Smooth muscle cell (in vitro differentiated cells): ENCODE measurements around the gene FBRSL1. TPM values are rescaled to one million over a fixed set of nuclear protein-coding genes. Genes with fewer than 3 reads are reported as not detected.

Experiments used
- DNase-seq: peaks from one replicate; lab custom pipeline; 2025; ENCODE audit not compliant: unreplicated experiment; lab: John Stamatoyannopoulos, UW
- H2AFZ ChIP-seq: fragments of 200-600 bp; sonication (generic); 2 replicates; pipeline ENCODE4 v1.6.0; 2016; ENCODE audit warnings: antibody characterized with exemption, low read depth, mild to moderate bottlenecking
- H3F3A ChIP-seq: fragments of 200-600 bp; sonication (generic); 2 replicates; pipeline ENCODE4 v1.6.0; 2017; ENCODE audit warnings: antibody characterized with exemption, low read depth
- H3K27ac ChIP-seq: fragments of 200-600 bp; sonication (generic); 2 replicates; pipeline ENCODE4 v1.5.1; 2016; ENCODE audit warnings: low read depth, mild to moderate bottlenecking
- H3K27me3 ChIP-seq: fragments of 200-600 bp; sonication (generic); 2 replicates; pipeline ENCODE4 v1.6.1; 2016; ENCODE audit warnings: low read depth, mild to moderate bottlenecking
- H3K36me3 ChIP-seq: fragments of 200-600 bp; sonication (generic); 2 replicates; pipeline ENCODE4 v1.5.1; 2016; ENCODE audit warnings: low read depth
- H3K4me1 ChIP-seq: fragments of 200-600 bp; sonication (generic); 2 replicates; pipeline ENCODE4 v1.5.1; 2016; ENCODE audit warnings: low read depth
- H3K4me2 ChIP-seq: fragments of 200-600 bp; sonication (generic); 2 replicates; pipeline ENCODE4 v1.6.0; 2016; ENCODE audit warnings: mild to moderate bottlenecking
- H3K4me3 ChIP-seq: fragments of 200-600 bp; sonication (generic); 2 replicates; pipeline ENCODE4 v1.5.1; 2016; ENCODE audit warnings: mild to moderate bottlenecking
- H3K79me2 ChIP-seq: fragments of 200-600 bp; sonication (generic); 2 replicates; pipeline ENCODE4 v1.6.0; 2016; ENCODE audit warnings: low read depth, mild to moderate bottlenecking
- H3K9ac ChIP-seq: fragments of 200-600 bp; sonication (generic); 2 replicates; pipeline ENCODE4 v1.6.0; 2016; ENCODE audit warnings: low read depth
- H3K9me3 ChIP-seq: fragments of 200-600 bp; sonication (generic); replicated peaks from 2 replicates; pipeline ENCODE4 v1.5.1; 2016; ENCODE audit warnings: low read depth
- H4K20me1 ChIP-seq: fragments of 200-600 bp; sonication (generic); 2 replicates; pipeline ENCODE4 v1.6.0; 2016; ENCODE audit warnings: low read depth
- WGBS: methylation state at CpG from one replicate; pipeline ENCODE4 v1.1.7; 2016; ENCODE audit warnings: low lambda C conversion rate; 5-methylcytosine and 5-hydroxymethylcytosine counted together
- polyA plus RNA-seq: library from polyadenylated mRNA; unstranded; fragments of >200 nt; fragmentation: Nextera tagmentation; extraction: Ambion mirVana; gene quantifications from 2 replicates; pipeline ENCODE4 v1.2.1, GENCODE V29; 2016
- total RNA-seq: library from RNA; depleted of rRNA; stranded (reverse); fragments of >200 nt; gene quantifications from 2 replicates; pipeline ENCODE4 v1.2.3, GENCODE V29; 2014
- TF ChIP-seq, protein P1 (sequence below): fragments of 200-600 bp; sonication (generic); IDR thresholded peaks from 2 replicates; pipeline ENCODE4 v1.5.1; 2017; ENCODE audit warnings: borderline replicate concordance, mild to moderate bottlenecking, antibody characterized with exemption; ENCODE audit not compliant: insufficient read depth, poor library complexity, severe bottlenecking

The FBRSL1 gene
- total and polyA plus RNA-seq, 2 experiments from 2014 or later: 7.9 to 17.6 TPM

GRCh38 chr12:132508491-132508740, 18.5 kb downstream of the FBRSL1 start:
- Histone ChIP-seq H3F3A (no peaks in the 10 kb centered on the region), H3K27me3 (no peaks in the 10 kb centered on the region), H3K4me1 (no peaks in the 10 kb centered on the region), H3K9me3 (no peaks in the 10 kb centered on the region), H2AFZ (no peak overlapping the region), H3K9ac (no peak overlapping the region), H3K79me2 (peaks cover 22% of the 10 kb centered on the region), H4K20me1 (peaks cover 97% of the 10 kb centered on the region), H3K36me3 (no peaks in the 10 kb centered on the region), H3K4me3 (no peak overlapping the region), H3K4me2 (no peak overlapping the region), H3K27ac (no peak overlapping the region)
- TF ChIP-seq, protein P1, sequence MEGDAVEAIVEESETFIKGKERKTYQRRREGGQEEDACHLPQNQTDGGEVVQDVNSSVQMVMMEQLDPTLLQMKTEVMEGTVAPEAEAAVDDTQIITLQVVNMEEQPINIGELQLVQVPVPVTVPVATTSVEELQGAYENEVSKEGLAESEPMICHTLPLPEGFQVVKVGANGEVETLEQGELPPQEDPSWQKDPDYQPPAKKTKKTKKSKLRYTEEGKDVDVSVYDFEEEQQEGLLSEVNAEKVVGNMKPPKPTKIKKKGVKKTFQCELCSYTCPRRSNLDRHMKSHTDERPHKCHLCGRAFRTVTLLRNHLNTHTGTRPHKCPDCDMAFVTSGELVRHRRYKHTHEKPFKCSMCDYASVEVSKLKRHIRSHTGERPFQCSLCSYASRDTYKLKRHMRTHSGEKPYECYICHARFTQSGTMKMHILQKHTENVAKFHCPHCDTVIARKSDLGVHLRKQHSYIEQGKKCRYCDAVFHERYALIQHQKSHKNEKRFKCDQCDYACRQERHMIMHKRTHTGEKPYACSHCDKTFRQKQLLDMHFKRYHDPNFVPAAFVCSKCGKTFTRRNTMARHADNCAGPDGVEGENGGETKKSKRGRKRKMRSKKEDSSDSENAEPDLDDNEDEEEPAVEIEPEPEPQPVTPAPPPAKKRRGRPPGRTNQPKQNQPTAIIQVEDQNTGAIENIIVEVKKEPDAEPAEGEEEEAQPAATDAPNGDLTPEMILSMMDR: no peak
- no peak for DNase-seq
- WGBS: 98% methylated on average over 16 of the region's 16 CpGs

DNA sequence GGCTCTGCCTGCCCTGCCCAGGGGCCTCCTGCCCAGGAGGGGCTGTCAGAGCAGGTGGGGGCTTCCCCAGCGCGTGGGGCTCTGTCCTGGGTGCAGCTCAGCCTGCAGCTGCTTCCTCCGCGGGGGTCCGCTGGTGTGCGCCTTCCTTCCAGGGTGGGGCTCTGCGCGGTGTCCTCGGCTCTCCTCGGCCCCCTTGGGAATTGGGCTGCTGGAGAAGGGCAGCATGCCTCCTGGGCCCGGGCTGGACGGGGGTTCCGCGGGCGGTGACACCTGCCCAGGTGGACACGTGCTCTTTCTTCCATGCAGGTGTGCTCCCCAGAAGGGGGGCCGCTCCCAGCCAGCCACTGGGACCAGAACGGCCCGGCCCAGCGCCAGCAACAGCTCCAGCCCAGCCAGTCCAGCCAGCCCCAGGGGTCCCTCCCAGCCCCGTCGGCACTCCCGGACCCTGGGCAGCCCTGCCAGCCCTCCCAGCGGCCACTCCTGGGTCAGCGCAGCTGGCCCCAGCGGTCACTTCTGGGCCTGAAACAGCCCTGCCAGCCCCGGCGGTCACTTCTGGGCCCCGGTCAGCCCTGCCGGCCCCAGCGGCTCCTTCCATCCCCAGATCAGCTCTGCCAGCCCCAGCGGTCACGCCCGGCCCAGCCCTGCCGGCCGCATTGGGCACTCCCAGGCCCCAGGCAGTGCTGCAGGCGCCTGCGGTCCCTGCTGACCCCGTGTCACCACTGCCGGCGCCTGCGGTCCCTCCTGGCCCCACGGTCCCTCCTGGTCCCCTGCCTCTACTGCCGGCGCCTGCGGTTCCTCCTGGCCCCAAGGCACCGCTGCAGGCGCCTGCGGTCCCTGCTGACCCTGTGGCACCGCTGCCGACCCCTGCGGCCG, 19.1 kb downstream of the FBRSL1 start:
- H3F3A ChIP-seq: no peaks in the 10 kb centered on the region
- H4K20me1 ChIP-seq: peaks cover 97% of the 10 kb centered on the region

GRCh38 chr12:132510111-132510724, 20.3 kb downstream of the FBRSL1 start:
- DNase-seq: no peak
- no peak overlapping the region for H3K27ac ChIP-seq
- no peak overlapping the region for H3K4me2 ChIP-seq
- H4K20me1 ChIP-seq: peaks cover 97% of the 10 kb centered on the region
- no peak overlapping the region for H3K9ac ChIP-seq
- no peaks in the 10 kb centered on the region for H3F3A ChIP-seq
- no peaks in the 10 kb centered on the region for H3K27me3 ChIP-seq
- no peaks in the 10 kb centered on the region for H3K4me1 ChIP-seq
- peaks cover 5% of the 10 kb centered on the region for H3K79me2 ChIP-seq
- TF ChIP-seq, protein P1: no peak
- H2AFZ ChIP-seq: no peak overlapping the region
- H3K36me3 ChIP-seq: no peaks in the 10 kb centered on the region
- H3K4me3 ChIP-seq: no peak overlapping the region
- WGBS: 98% methylated on average over 25 of the region's 33 CpGs
- H3K9me3 ChIP-seq: no peaks in the 10 kb centered on the region

More for the DNA sequence above, 19.1 kb downstream of the FBRSL1 start:
- H2AFZ ChIP-seq: no peak overlapping the region
- no peak overlapping the region for H3K4me2 ChIP-seq
- 99% methylated on average over 28 of the region's 53 CpGs for WGBS
- H3K27ac ChIP-seq: no peak overlapping the region
- peaks cover 15% of the 10 kb centered on the region for H3K79me2 ChIP-seq
- no peak overlapping the region for H3K4me3 ChIP-seq
- H3K27me3 ChIP-seq: no peaks in the 10 kb centered on the region
- H3K9me3 ChIP-seq: no peaks in the 10 kb centered on the region
- no peaks in the 10 kb centered on the region for H3K4me1 ChIP-seq
- TF ChIP-seq, protein P1: no peak
- no peak for DNase-seq
- no peaks in the 10 kb centered on the region for H3K36me3 ChIP-seq
- no peak overlapping the region for H3K9ac ChIP-seq
